Urothelium cell line (cell line): ENCODE data around the gene SFXN5.
A peak's percentile ranks its signal among the peaks of the same experiment; 100 is the strongest.

ENCODE experiments used
- DNase-seq: peaks from one replicate; pipeline ENCODE4 v3.0.0; 2011; ENCODE audit warnings: low spot score, mixed read lengths
- FAIRE-seq: peaks from 2 replicates; lab custom pipeline; 2011; peaks lifted over from hg19 to GRCh38; lab: Jason Lieb, UNC

The SFXN5 gene

GRCh38 chr2:72982219-72982618, 89.3 kb downstream of the SFXN5 start:
- FAIRE-seq (no peak), DNase-seq (no peak)

- no peak for FAIRE-seq
- DNase-seq, result no peak
These were observed 90.0 kb downstream of the SFXN5 start for GRCh38 chr2:72981536-72981935.

- DNase-seq (peak; percentile 32), FAIRE-seq (no peak)
These were observed 90.8 kb downstream of the SFXN5 start for GRCh38 chr2:72980535-72981217.

GRCh38 chr2:72979896-72980295, 91.6 kb downstream of the SFXN5 start:
- DNase-seq, result no peak
- FAIRE-seq, result no peak

GRCh38 chr2:72975017-72975416, 96.5 kb downstream of the SFXN5 start:
- DNase-seq (no peak), FAIRE-seq (no peak)

- DNase-seq (no peak), FAIRE-seq (no peak)
These were observed 97.1 kb downstream of the SFXN5 start for GRCh38 chr2:72974436-72974754.

GRCh38 chr2:72973566-72974435, 97.7 kb downstream of the SFXN5 start:
- FAIRE-seq (no peak), DNase-seq (peak; percentile 89)

- DNase-seq (no peak), FAIRE-seq (no peak)
These were observed 98.4 kb downstream of the SFXN5 start for GRCh38 chr2:72973137-72973535.

GRCh38 chr2:72972352-72973136, 99.0 kb downstream of the SFXN5 start:
- DNase-seq (no peak), FAIRE-seq (no peak)

GRCh38 chr2:72971036-72971435, 100.5 kb downstream of the SFXN5 start:
- DNase-seq, result no peak
- no peak for FAIRE-seq

GRCh38 chr2:72969706-72970105, 101.8 kb downstream of the SFXN5 start:
- DNase-seq (no peak), FAIRE-seq (no peak)

GRCh38 chr2:72968286-72968685, 103.2 kb downstream of the SFXN5 start:
- FAIRE-seq (no peak), DNase-seq (no peak)

- no peak for FAIRE-seq
- DNase-seq, result no peak
These were observed 105.6 kb downstream of the SFXN5 start for GRCh38 chr2:72965770-72966450.

- no peak for FAIRE-seq
- DNase-seq, result no peak
These were observed 106.5 kb downstream of the SFXN5 start for GRCh38 chr2:72965016-72965415.

GRCh38 chr2:72964146-72964525, 107.4 kb downstream of the SFXN5 start:
- DNase-seq (no peak), FAIRE-seq (no peak)

GRCh38 chr2:72963423-72964145, 107.9 kb downstream of the SFXN5 start:
- FAIRE-seq (peak; percentile 37), DNase-seq (no peak)

GRCh38 chr2:72962911-72963310, 108.6 kb downstream of the SFXN5 start:
- no peak for FAIRE-seq
- DNase-seq, result no peak

GRCh38 chr2:72961853-72962468, 109.6 kb downstream of the SFXN5 start:
- DNase-seq (no peak), FAIRE-seq (no peak)

GRCh38 chr2:72961036-72961720, 110.3 kb downstream of the SFXN5 start:
- FAIRE-seq (peak; percentile 30), DNase-seq (no peak)
